Neuronal stem cell (in vitro differentiated cells): Measurements from ENCODE around the gene SUPT7L.
"Not testable (repeated sequence)": the region's sequence is repeated elsewhere in the genome, so short reads cannot be mapped to it uniquely, and the experiment has no call there.

Source experiments
- DNase-seq: peaks from one replicate; pipeline ENCODE4 v3.0.0-alpha.2; 2013; ENCODE audit warnings: low spot score
- H2AFZ ChIP-seq: one replicate; pipeline ENCODE4 v1.6.1; 2013; ENCODE audit warnings: mild to moderate bottlenecking, low read length, inconsistent platforms
- H2AK5ac ChIP-seq: 2 replicates; pipeline ENCODE4 v1.6.1; 2013; ENCODE audit warnings: low read depth, mild to moderate bottlenecking, inconsistent platforms, low read length, moderate library complexity, mixed read lengths
- H2BK120ac ChIP-seq: 2 replicates; pipeline ENCODE4 v1.6.1; 2013; ENCODE audit warnings: low read depth, mild to moderate bottlenecking, inconsistent platforms, low read length, moderate library complexity, mixed read lengths
- H2BK12ac ChIP-seq: one replicate; pipeline ENCODE4 v1.6.1; 2013; ENCODE audit warnings: low read length, inconsistent platforms
- H2BK15ac ChIP-seq: 2 replicates; pipeline ENCODE4 v1.6.1; 2013; ENCODE audit warnings: mild to moderate bottlenecking, low read length, inconsistent platforms, mixed read lengths
- H2BK5ac ChIP-seq: one replicate; pipeline ENCODE4 v1.6.1; 2013; ENCODE audit warnings: inconsistent platforms, mild to moderate bottlenecking, low read length, moderate library complexity
- H3K14ac ChIP-seq: one replicate; pipeline ENCODE4 v1.6.1; 2013; ENCODE audit warnings: low read length, inconsistent platforms
- H3K18ac ChIP-seq: 2 replicates; pipeline ENCODE4 v1.6.1; 2013; ENCODE audit warnings: low read length, inconsistent platforms
- H3K23ac ChIP-seq: 2 replicates; pipeline ENCODE4 v1.6.1; 2013; ENCODE audit warnings: low read depth, mild to moderate bottlenecking, mixed read lengths, low read length, inconsistent platforms; ENCODE audit not compliant: poor library complexity
- H3K27ac ChIP-seq: replicated peaks from 3 replicates; pipeline ENCODE4 v1.5.1; 2013; ENCODE audit warnings: low read length, inconsistent platforms
- H3K27me3 ChIP-seq, 3 experiments: 2 replicates each; pipeline ENCODE4 v1.6.1; 2013; ENCODE audit warnings: low read length in 3 of 3, mild to moderate bottlenecking in 2 of 3, inconsistent platforms in 1 of 3, low read depth in 1 of 3, mixed read lengths in 1 of 3, moderate library complexity in 1 of 3; ENCODE audit not compliant: control insufficient read depth in 3 of 3, insufficient read depth in 3 of 3
- H3K36me3 ChIP-seq, 2 donors: replicated peaks in 1 of 2; 2 replicates each; pipeline ENCODE4 v1.6.1; 2013; ENCODE audit warnings: low read length in 2 of 2; ENCODE audit not compliant: control insufficient read depth in 2 of 2, insufficient read depth in 2 of 2
- H3K4ac ChIP-seq: 2 replicates; pipeline ENCODE4 v1.6.1; 2013; ENCODE audit warnings: inconsistent platforms, mild to moderate bottlenecking, low read length, moderate library complexity
- H3K4me1 ChIP-seq, 2 donors: 1 replicate in 1 of 2; 2 replicates in 1 of 2; pipeline ENCODE4 v1.6.1; 2013; ENCODE audit warnings: low read length in 2 of 2, low read depth in 1 of 2; ENCODE audit not compliant: control insufficient read depth in 2 of 2, insufficient read depth in 1 of 2
- H3K4me2 ChIP-seq: one replicate; pipeline ENCODE4 v1.6.1; 2013; ENCODE audit warnings: mild to moderate bottlenecking, low read length, inconsistent platforms; ENCODE audit not compliant: insufficient read depth, poor library complexity, severe bottlenecking
- H3K4me3 ChIP-seq, 2 donors: 2 replicates each; pipeline ENCODE4 v1.5.1; 2013; ENCODE audit warnings: low read length in 2 of 2, mild to moderate bottlenecking in 2 of 2, inconsistent platforms in 1 of 2, moderate library complexity in 1 of 2
- H3K79me1 ChIP-seq: one replicate; pipeline ENCODE4 v1.6.1; 2013; ENCODE audit warnings: low read depth, mild to moderate bottlenecking, inconsistent platforms, low read length, moderate library complexity
- H3K9ac ChIP-seq: one replicate; pipeline ENCODE4 v1.6.1; 2013; ENCODE audit warnings: mild to moderate bottlenecking, low read depth, low read length, inconsistent platforms; ENCODE audit not compliant: poor library complexity
- H3K9me3 ChIP-seq, 2 donors: replicated peaks in 1 of 2; 2 replicates each; pipeline versions ENCODE3 to v1.6.1; 2013; ENCODE audit warnings: low read length in 2 of 2, mild to moderate bottlenecking in 2 of 2, inconsistent platforms in 1 of 2, low read depth in 1 of 2, mixed read lengths in 1 of 2, moderate library complexity in 1 of 2; ENCODE audit not compliant: control insufficient read depth in 2 of 2, insufficient read depth in 1 of 2
- H4K8ac ChIP-seq: one replicate; pipeline ENCODE4 v1.6.1; 2013; ENCODE audit warnings: low read depth, mild to moderate bottlenecking, inconsistent platforms, low read length, moderate library complexity
- H4K91ac ChIP-seq: one replicate; pipeline ENCODE4 v1.6.1; 2013; ENCODE audit warnings: low read length, low read depth, mild to moderate bottlenecking, inconsistent platforms; ENCODE audit not compliant: poor library complexity
- WGBS, 2 donors: extraction: QIAGEN DNeasy Blood & Tissue Kit; methylation state at CpG; one replicate each; pipeline ENCODE4 v1.1.7; 2013; ENCODE audit warnings: missing lambda C conversion rate in 2 of 2, mixed read lengths in 1 of 2; ENCODE audit not compliant: insufficient read length in 2 of 2, insufficient replicate concordance in 1 of 2; ENCODE audit errors: extremely low coverage in 2 of 2; 5-methylcytosine and 5-hydroxymethylcytosine counted together

The SUPT7L gene

DNA sequence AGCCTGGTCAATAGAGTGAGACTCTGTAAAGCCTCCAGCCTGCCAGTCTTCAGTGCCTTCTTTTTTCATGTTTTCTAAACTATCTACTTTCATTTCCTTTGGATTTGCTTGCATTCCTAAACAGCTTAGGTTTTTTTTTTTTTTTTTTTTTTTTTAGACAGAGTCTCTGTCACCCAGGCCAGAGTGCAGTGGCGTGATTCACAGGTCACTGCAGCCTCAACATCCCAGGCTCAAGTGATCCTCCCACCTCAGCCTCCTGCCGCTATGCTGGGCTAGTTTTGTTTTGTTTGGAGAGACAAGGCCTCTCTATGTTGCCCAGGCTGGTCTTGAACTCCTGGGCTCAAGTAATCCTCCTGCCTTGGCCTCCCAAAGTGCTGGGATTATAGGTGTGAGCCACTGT lies 33.2 kb downstream of the SUPT7L start:
- WGBS, 2 donors: no CpG with 5 or more reads among the region's 2 CpGs
- peaks cover 12 to 52% of the 10 kb centered on the region in 2 donors for H3K36me3 ChIP-seq
- not testable (repeated sequence) for H3K23ac ChIP-seq, H3K4me1 ChIP-seq, H3K4me2 ChIP-seq, H2BK12ac ChIP-seq, H4K8ac ChIP-seq, H3K9ac ChIP-seq, H2BK120ac ChIP-seq, H3K27me3 ChIP-seq, H4K91ac ChIP-seq, H2BK5ac ChIP-seq, H3K18ac ChIP-seq, H2AK5ac ChIP-seq, H3K4me3 ChIP-seq, H3K27ac ChIP-seq, H3K4ac ChIP-seq, DNase-seq, H2BK15ac ChIP-seq, H3K14ac ChIP-seq, H3K79me1 ChIP-seq, H3K9me3 ChIP-seq, H2AFZ ChIP-seq

DNA sequence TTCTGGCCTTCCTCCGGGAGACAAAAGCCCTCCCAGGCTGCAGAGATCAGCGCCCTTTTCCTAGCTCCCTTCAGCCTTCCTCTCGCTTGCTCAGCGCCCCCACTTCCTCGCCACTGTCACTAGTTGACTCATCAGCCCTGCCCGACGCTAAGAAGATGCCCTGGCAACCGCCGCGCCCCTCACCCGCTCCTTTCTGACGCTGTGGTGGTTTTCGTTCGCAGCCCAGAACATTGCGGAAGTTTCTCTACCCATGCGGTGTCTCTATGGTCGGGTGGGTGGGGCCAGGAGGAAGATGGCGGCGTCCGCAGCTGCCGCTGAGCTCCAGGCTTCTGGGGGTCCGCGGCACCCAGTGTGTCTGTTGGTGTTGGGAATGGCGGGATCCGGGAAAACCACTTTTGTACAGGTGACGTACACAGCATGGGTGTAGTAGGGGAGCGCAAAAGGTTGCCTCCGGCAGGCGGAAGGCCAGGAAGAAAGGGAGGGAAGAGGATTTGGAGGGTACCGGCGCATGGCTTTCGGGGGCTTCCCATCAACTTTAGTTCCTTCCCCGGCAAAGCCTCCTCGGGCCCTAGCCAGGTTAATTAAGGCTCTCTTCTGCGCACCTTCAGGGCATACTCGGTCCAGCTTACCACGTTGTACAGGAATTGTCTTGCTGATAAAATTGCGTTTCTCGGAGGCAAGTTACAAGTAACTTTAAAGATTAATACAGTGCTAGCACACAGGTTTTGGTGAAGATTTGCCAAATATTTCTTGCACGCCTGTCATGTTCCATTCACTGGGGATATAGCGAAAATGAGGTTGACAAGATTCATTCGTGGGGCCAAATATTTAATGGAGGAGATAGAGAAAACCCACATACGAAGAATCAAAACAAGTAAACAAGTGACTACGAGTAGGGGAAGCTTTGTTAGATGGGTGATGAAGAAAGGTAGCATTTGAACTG lies 34.4 kb downstream of the SUPT7L start, which contains the start of the genes CCDC121 and GPN1:
CCDC121 (minus strand) TSS at position 246 of the 943 bp plus-strand sequence. CDS start 1,213 bp downstream, outside the sequence.
GPN1 (plus strand) TSS at position 284 of the 943 bp plus-strand sequence; CDS start at position 293, 9 bp downstream.
- Histone ChIP-seq H3K27ac (peak within 1 kb of the TSS; percentile 22), H3K36me3 (peaks cover 4 to 52% of the 10 kb centered on the region in 2 donors), H3K4ac (no peak within 1 kb of the TSS), H3K14ac (no peak within 1 kb of the TSS), H3K4me1 (peaks cover 2 to 4% of the 10 kb centered on the region in 2 donors), H3K9me3 (no peaks in the 10 kb centered on the region), H2AK5ac (no peak within 1 kb of the TSS), H2BK12ac (no peak within 1 kb of the TSS), H2BK15ac (no peak within 1 kb of the TSS), H4K91ac (no peak within 1 kb of the TSS), H3K9ac (peak within 1 kb of the TSS; percentile 93), H3K79me1 (peaks cover 2% of the 10 kb centered on the region), H4K8ac (no peak within 1 kb of the TSS), H2BK5ac (no peak within 1 kb of the TSS), H3K18ac (peak within 1 kb of the TSS; percentile 94), H3K4me3 (peak within 1 kb of the TSS; percentile 74 to 98), H3K23ac (peak within 1 kb of the TSS; percentile 97), H3K27me3 (no peaks in the 10 kb centered on the region), H2AFZ (peak within 1 kb of the TSS; percentile 88), H2BK120ac (no peak within 1 kb of the TSS), H3K4me2 (peak within 1 kb of the TSS; percentile 66)
- DNase-seq: peak; percentile 77
- WGBS, 2 donors: no CpG with 5 or more reads among the region's 44 CpGs

DNA sequence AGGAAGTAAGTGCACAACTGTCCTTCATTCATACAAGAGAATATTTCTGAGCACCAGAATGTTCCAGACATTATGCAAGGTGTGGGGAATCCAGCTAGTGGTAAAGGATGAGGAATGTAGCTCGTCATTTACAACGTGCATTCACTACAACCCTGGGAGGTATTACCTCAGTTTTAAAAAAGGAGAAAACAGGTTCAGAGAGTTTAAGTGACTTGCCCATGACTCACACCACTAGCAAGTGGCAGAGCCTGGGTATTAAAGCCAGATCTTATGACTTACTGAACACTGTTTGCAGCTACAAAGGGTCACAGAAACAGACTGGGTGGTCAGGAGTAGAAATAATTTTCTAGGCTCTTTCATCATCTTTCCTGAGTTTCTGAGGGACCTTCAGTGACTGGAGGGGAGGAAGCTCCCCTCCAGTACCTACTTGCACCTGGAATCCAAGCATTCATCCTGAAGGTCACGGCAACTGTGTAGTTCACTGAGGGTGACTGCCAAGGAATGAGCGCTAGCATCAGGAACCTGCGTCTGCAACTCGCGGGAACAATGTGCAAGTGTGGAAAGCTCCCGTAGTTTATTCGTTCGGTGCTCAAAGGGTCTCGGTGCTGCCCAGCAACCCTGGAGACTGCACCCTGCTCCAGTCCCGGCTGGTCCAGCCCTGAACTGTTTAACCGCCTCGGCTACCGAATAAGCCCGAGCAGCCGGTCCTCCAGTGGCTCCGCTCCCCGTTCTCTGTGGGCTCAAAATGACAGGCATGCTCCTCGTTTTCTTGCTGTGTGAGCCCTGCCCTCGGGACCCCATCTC lies 35.2 kb downstream of the SUPT7L start:
- Histone ChIP-seq H3K36me3 (peaks cover 4 to 52% of the 10 kb centered on the region in 2 donors), H3K9me3 (no peaks in the 10 kb centered on the region), H2AK5ac (no peak overlapping the region), H3K23ac (no peak overlapping the region), H3K18ac (no peak overlapping the region), H2BK12ac (no peak overlapping the region), H3K27me3 (no peaks in the 10 kb centered on the region), H3K9ac (peak overlapping the region; percentile 77), H2BK120ac (no peak overlapping the region), H3K4me2 (peak overlapping the region; percentile 66), H2AFZ (peak overlapping the region; percentile 88), H3K4me1 (peaks cover 2 to 4% of the 10 kb centered on the region in 2 donors), H3K14ac (no peak overlapping the region), H3K4me3 (peak overlapping the region; percentile 74 to 98), H2BK5ac (no peak overlapping the region), H2BK15ac (no peak overlapping the region), H3K79me1 (peaks cover 2% of the 10 kb centered on the region), H3K4ac (no peak overlapping the region), H3K27ac (no peak overlapping the region), H4K91ac (no peak overlapping the region), H4K8ac (no peak overlapping the region)
- DNase-seq: no peak
- no CpG with 5 or more reads among the region's 21 CpGs for WGBS, 2 donors
